HTERT RPE-1 (cell line): Measurements from ENCODE around the gene RABL6.
"Not testable (repeated sequence)": the region's sequence is repeated elsewhere in the genome, so short reads cannot be mapped to it uniquely, and the experiment has no call there.

ENCODE experiments used
- in situ Hi-C: fragments of 300-500 bp; cut with MboI; formaldehyde crosslinking; loops from 4 replicates; pipeline ENCODE4 v1.14.3; 2020; ENCODE audit warnings: low sequenced_read_pairs

RABL6 gene

GRCh38 chr9:136774416-136775045 lies 33.2 kb upstream of the RABL6 start:
- in situ Hi-C loops: no loop called here

DNA sequence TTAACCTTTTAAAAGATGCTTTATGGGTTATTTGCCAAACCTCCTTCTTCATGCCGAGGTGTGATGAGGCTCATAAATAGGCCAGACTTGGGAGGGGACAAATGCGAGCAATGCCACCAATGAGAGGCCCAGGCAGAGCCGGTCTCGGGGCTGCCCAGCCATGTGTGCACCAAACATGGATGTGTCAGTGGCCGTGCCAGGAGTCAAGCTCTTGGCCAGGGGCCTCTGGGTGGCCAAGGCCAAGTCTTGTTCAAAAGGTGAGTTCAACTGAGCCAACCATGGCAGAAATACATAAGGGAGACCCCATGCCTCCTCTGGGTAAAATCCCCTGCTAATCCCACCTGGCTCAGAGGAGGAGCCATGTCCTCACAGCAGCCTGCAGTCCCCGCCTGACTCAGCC lies 32.6 kb upstream of the RABL6 start:
- in situ Hi-C loops: no loop called here

GRCh38 chr9:136776947-136777346 lies 30.8 kb upstream of the RABL6 start:
- in situ Hi-C loops: no loop called here

DNA sequence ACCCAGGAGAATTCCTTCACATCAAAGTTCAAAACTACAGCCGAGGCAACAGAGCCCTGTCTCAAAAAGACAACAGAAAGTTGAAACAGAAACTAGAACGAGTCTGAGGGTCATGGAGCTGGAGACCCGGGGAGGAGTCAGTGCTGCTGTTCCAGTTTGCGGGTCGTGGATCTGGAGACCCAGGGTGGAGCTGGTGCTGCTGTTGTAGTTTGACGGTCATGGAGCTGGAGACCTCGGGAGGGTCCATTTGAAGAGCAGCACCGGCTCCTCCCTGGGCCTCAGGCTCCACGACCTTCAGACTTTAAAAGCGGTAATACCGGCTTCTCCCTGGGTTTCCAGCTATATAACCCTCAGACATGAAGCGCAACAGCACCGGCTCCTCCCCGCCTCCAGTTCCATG lies 30.4 kb upstream of the RABL6 start:
- in situ Hi-C loops: no loop called here

DNA sequence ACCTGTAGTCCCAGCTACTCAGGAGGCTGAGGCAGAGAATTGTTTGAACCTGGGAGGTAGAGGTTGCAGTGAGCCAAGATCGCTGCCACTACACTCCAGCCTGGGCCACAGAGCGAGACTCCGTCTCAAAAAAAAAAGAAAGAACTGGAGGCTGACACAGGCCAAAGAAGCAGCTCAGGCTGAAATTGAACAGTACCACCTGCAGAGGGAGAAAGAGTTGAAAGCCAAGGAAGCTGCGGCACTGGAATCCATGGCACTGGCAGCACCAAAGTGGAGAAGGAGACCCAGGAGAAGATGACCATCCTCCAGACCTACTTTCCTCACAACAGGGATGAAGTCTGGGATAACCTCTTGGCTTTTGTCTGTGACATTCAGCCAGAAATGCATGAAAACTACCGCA lies 27.9 kb upstream of the RABL6 start:
- in situ Hi-C loops: no loop called here

DNA sequence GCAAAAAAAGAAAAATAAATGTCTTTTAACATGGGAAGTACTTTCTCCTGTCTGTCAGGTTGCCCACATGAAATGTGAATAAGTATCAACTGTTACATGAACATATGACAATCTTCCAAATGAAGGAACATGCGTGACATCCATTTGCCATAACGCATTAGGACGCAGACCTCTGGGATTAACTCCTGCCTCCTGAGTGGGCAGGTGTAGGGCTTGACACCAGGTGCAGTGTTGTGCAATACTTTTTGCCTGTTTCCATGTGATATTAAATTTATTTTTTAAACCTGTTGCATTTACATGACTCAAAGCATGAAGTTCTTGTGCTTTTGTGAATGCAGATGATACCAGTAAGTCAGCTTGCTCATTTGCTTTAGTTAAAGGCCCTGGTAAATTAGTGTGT lies 25.3 kb upstream of the RABL6 start:
- in situ Hi-C loops: no loop called here

DNA sequence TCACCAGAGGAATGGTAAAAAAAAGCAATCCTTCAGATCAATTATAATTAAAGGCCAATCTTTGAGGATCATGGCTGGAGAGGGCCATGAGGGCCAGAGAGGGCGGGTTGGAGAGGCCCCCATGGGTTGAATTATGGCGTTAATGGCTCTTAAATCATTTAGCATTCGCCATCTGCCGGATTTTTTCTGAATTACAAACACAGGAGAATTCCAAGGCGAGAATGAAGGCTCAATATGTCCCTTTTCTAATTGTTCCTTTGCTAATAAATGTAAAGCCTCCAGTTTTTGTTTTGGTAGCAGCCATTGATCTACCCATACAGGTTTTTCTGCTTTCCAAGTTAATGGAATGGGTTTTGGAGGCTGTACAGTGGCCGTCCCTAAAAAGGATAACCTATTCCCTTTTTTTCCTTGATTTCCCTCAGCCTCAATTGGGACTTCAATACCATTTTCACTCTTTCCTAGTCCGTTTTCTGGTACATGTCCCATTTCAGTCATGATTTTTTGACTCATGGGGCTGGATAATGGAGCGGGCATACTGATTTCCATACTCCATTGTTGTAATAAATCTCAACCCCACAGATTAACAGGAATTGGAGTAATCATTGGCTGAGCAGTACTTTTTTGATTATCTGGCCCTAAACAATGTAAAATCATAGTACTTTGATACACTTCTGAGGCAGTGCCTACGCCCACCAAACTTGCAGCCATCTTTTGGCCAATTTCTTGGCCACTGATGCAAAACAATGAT lies 23.3 kb upstream of the RABL6 start:
- in situ Hi-C loops: no loop called here

- in situ Hi-C loops: no loop called here
Observed at GRCh38 chr9:136784997-136785361, 22.8 kb upstream of the RABL6 start.

DNA sequence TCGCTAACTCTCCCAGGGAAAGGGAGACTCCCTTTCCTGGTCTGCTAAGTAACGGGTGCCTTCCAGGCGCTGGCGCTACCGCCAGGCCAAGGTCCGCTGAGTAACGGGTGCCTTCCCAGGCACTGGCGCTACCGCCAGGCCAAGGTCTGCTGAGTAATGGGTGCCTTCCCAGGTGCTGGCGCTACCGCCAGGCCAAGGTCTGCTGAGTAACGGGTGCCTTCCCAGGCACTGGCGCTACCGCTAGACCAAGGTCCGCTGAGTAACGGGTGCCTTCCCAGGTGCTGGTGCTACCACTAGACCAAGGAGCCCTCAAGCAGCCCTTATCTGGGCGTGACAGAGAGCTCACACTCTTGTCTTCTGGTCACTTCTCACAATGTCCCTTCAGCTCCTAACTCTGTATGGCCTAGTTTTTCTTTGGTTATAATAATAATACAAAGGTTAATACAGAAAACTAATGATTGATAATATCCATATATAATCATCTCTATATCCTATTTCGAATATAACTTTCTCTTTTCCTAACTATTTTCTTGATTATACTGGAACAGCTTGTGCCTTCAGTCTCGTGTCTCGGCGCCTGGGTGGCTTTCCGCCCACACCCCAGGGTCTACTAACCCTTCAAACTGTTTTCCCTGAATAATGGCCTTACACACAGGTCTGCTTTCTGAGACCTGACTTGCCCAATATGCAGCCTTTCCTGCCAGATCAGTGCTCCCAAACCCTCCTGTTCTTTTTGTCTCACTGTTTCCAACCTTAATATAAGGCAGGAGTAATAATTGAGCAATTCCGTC lies 22.0 kb upstream of the RABL6 start:
- in situ Hi-C loops: not testable (repeated sequence)

DNA sequence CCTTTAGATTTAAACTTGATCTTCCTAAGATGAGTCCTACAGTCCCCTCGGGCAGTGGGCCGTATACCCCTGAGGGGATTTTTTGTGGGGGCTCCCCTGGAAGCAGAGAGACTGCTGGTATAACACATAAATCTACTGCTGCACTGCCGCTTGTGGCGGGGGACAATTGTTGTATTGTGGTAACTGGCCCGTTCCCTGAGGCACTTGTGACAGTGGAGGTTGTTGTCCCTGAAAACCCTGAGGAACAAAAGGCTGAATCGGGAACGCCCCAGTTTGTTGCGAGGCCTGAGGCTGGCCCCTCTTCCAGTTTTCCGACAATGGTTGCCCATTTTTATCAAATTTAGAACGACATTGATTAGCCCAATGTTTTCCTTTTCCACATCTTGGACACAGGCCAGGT lies 21.3 kb upstream of the RABL6 start:
- in situ Hi-C loops: no loop called here

GRCh38 chr9:136786983-136787382 lies 20.8 kb upstream of the RABL6 start:
- in situ Hi-C loops: not testable (repeated sequence)

DNA sequence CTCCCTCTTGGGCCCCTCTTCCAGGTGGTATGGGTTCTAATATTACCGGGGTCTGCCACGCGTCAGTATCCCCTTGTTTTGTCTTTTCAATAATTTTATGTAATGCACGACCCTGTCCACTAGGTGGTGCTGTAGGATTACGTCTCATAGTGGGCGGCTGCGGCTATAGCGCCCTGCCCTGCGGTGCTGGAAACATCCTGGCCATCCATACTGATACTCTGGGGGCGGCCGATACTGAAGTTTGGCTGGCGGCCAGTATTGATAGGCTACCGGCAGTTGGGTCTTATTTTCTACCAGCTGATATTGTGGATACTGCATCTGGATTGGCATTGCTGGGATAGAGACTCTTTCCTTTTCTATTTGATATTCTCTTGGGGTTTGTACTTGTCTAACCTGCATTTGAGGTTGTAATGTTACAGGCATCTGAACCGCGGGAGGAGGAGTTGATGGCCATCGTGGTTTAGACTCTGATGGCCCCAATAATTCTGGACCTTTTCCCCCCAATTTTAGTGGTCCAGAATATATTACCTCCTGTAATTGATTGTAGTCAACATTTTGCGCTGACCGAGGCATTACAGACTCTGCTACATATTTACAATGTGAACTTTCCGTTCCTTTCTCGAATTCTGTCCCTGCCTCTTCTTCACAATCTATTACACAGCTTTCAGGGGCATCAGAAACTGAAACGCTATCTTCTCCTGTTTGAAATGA lies 19.9 kb upstream of the RABL6 start:
- in situ Hi-C loops: no loop called here

GRCh38 chr9:136788644-136789522 lies 18.9 kb upstream of the RABL6 start:
- in situ Hi-C loops: not testable (repeated sequence)

- in situ Hi-C loops: no loop called here
Observed at GRCh38 chr9:136789523-136789937, 18.2 kb upstream of the RABL6 start.

DNA sequence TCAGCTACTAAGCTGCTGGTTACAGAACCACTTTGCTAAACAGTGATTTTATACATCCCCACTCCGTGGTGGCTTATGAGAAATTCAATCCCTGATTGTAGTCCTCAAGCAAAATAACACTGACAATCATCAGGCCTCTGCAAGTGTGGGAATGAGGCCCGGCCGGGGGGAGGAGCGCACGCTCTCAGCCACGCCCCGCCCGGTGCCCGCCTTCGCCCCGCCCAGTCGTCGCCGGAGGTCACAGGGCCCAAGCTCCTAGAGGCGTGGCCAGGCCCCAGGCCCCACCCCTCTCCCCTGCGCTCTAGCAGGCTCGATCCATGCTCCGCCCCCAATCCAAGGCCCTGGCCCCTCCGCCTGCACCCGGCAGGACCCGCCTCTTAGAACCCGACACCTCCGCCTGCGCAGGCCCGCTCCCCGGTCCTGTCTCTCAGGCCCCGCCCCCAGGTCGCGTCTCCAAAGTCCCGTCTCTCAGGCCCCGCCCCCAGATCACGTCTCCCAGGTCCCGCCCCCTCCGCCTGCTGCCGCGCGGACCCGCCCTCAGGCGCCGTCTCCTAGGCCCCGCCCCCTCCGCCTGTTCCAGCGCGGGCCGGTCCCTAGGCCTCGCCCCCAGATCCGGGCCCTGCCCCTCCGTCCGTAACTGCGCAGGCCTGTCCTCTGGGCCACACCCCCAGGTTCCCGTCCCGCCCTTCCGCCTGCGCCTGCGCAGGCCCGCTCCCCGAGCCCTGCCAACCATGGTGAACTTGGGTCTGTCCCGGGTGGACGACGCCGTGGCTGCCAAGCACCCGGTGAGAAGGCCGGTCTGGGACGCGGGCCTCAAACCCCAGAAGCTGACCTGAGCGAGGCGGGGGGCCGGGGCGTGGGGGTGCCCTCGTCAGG lies 16.9 kb upstream of the RABL6 start, which contains the start of gene TMEM141:
TSS of gene TMEM141 (plus strand) at position 705 of the 876 bp plus-strand sequence. CDS start at position 732, 27 bp downstream.
- in situ Hi-C loops: no loop called here

DNA sequence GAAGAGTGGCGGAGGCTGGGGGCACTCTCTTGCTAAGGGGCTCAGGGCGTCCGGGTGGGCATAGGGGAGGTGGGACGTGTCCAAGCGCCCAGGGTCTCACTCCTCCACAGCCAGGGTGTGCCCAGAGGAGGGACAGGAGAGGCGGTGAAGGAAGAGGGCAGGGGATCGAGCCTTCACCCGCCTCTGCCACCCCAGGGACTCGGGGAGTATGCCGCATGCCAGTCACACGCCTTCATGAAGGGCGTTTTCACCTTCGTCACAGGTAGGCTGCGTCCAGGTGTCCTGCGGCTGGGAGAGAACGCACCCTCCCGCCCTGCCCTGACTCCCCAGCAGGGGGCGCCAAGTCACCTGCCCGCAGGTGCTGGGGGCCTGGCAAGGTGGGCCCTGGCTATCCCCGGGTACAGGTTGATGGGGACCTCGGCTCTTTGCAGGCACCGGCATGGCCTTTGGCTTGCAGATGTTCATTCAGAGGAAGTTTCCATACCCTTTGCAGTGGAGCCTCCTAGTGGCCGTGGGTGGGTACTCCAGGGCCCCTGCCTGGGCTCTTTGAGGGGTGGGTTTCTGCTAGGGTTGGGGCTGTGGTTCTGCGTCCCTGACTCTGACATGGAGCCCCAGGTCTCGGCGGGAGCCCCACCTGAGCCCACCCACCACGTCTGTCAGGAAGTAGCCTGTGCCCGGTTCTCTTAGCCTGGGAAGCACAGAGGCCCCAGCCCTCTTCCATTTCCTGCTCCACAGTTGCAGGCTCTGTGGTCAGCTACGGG lies 16.1 kb upstream of the RABL6 start:
- in situ Hi-C loops: no loop called here

DNA sequence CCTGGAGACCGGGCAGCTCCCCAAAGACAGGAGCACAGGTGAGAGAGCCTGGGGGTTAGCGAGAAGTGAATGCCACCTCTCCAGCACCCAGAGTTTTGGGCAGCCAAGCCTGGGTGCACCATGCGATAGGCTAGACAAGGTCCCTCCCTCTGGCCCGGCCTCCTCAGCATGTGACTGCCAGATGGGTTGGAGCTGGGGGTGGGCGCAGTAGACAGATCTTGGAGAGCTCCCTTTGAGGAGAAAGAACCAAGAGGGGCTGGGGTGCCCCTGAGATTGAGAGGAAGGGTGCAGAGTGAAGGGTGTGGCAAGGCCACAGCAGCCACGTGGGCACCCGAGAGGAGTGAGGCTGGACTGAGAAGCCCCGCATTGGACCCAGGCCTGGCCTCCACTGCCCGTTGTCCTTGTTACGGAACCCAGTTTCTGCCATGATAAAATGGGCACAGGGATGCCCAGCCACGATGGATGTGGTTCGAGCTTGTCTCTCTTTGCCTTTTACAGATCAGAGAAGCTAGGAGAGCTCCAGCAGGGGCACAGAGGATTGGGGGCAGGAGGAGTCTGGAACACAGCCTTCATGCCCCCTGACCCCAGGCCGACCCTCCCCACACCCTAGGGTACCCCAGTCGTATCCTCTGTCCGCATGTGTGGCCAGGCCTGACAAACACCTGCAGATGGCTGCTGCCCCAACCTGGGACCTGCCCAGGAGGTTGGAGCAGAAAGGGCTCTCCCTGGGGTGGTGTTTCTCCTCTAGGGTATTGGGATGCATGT lies 15.2 kb upstream of the RABL6 start:
- in situ Hi-C loops: no loop called here
